ENCODE measurements around the gene CD82.

GRCh38 chr11:44539971-44540370 is 25.5 kb upstream of the CD82 start:
- TF ChIP-seq EZH2phosphoT487 (IDR thresholded peaks at IDR 0.05; ENCODE audit: low read depth): no peak
- TF ChIP-seq CTCF (IDR thresholded peaks at IDR 0.05; ENCODE audit: low read depth, low read length): no peak

All from OCI-LY3 (cell line).